ENCODE results near the gene TNS1.

DNA sequence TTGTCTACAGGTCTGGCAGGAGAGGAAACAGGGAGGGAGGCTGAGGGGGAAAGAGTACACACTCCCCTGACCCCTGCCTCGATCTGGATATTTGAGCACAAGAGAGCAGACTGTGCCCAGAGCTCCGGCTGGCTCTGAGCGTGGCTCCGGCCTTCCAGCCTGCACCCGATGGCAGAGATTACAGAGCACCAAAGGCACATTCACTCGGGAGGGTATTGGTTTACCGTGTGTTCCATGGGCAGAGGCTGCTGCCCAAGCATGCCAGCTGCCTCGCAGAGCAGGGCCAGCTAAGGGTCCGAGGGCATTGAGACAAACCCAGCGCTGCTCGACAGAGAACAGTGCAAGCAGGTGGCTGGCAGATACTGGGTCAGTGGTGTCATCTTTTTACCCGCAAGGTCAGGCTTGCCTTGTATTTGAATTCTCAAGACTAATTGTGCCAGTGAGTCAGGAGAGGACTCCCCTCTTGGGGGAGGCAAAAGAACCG lies 132.2 kb downstream of the TNS1 start:
- TF ChIP-seq, protein P1, sequence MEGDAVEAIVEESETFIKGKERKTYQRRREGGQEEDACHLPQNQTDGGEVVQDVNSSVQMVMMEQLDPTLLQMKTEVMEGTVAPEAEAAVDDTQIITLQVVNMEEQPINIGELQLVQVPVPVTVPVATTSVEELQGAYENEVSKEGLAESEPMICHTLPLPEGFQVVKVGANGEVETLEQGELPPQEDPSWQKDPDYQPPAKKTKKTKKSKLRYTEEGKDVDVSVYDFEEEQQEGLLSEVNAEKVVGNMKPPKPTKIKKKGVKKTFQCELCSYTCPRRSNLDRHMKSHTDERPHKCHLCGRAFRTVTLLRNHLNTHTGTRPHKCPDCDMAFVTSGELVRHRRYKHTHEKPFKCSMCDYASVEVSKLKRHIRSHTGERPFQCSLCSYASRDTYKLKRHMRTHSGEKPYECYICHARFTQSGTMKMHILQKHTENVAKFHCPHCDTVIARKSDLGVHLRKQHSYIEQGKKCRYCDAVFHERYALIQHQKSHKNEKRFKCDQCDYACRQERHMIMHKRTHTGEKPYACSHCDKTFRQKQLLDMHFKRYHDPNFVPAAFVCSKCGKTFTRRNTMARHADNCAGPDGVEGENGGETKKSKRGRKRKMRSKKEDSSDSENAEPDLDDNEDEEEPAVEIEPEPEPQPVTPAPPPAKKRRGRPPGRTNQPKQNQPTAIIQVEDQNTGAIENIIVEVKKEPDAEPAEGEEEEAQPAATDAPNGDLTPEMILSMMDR (IDR thresholded peaks at IDR 0.05): no peak
- TF ChIP-seq POLR2A (IDR thresholded peaks at IDR 0.05): no peak
